GM18526 (cell line): ENCODE results near the gene CEP131.

Experiments used
- POLR2A ChIP-seq: IDR thresholded peaks from 3 replicates; pipeline ENCODE4 v1.6.1; 2011; ENCODE audit not compliant: insufficient read length; ENCODE audit errors: extremely low read depth

The CEP131 gene

DNA sequence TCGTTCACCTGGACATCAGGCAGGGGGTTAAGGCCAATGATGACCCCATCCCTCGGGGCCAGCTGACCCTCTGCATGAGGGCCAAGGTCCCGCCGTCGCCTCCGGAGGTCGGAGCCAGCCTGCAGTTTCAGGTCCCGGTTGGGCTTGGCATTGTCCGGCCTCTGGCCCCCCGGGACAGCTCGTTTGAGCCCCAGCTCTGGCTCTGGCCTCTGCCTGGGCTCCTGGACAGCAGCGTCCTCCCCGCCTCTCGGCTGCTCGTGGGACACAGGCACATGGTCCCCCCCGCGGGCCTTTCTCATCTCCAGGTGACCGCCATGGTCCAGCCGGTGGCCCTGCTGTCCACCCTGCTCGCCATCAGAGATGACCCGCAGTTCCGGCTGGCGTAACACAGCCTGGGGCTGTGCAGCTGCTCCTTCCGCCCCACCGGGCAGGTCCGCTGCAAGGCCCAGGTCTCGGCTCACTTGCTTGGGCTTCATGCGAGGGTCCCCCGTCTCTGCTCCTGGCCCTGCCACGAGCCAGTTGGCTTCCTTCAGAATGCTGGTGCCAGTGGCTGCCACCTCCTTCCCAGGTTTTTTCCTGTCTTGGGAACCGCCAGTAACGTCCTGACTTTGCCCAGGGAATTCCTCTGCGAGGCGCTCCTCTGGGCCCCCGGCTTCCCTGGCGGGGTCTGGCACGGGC lies 23.0 kb upstream of the CEP131 start:
- no peak for TF ChIP-seq POLR2A

DNA sequence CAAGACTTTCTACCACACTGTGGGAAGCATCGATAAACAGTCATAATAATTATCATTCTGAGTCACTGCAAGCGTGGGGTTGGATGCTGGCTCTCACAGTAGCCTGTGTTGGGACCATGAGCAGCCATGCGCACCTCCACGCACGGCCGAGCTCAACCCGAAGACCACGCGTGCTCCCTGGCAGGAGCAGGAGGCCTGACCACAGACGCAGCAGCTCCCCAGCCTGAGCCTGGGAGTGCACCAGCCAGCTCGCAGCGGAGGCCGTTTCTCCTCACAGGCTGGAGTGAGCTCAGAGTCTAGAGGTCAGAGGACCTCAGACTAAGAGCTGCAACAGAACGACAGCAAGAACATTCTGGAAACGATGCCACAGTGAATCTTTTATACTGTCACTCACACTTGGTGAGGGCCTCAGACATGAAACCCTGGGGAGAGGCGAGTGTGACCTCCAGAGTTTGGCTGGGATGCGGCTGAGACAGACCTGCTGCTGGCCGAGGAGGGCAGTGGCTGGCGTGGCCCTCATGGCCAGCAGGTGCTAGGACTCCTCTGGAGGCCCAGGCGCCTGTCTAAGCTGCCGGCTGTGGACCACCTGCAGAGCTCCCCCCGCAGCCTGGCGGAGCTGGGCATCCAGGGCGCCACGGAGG lies 22.4 kb upstream of the CEP131 start:
- TF ChIP-seq POLR2A = peak; percentile 9

GRCh38 chr17:81244358-81245023 lies 21.7 kb upstream of the CEP131 start:
- TF ChIP-seq POLR2A = peak; percentile 11

DNA sequence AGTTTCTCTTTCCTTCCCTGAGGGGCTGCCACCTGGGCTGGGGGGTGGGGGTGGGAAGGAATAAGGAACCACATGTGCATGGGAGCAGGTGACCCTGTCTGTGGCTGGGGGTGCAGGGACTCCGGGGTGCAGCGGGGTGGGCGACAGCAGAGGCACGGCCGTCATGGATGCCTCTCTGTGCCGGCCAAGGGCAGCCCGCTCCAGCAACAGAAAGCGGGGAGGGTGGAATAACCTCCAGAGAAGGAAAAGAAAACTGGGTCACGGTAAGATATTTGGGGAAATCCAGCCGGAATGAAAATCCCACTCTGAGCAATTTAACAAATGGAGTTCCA lies 20.5 kb upstream of the CEP131 start:
- TF ChIP-seq POLR2A = no peak

- no peak for TF ChIP-seq POLR2A
Observed at GRCh38 chr17:81242421-81243332, 19.9 kb upstream of the CEP131 start.

DNA sequence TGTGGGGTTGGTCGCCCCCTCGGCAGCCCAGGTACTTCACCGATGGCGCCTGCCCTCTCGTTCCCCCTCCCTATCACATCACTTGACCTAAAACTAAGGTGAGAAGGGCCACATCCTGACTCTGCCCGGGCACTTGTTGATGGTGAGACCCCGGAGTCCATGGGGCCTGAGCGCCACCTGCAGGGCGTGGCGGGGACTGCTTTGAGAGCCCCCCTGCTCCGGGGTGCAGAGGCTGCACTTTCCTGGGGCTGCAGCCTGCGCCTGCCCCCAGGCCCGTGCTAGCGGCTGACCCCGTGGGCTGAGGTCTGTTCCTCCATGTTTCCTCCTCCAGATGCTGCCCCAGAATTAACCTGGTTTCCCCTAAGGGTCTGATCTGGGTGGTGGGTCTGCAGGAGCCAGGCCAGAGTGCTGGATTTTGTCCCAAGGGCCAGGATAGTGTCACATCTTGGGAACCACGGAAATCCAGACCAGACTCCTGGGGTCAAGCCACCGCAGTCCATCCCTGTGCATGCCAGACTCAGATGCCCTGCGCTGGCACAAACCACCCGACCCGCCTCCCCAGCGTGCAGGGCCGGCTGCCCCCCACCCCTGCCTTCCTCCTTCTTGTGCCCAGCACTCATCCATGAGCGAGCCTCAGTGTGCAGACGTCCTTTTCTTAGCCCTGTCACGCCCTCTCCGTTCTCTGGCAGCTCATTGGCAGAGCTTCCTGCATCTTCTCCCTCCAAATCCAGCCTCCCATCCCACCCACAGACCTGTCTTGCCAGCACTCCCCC lies 19.1 kb upstream of the CEP131 start:
- TF ChIP-seq POLR2A = no peak

- TF ChIP-seq POLR2A = no peak
Observed at GRCh38 chr17:81241203-81241602, 18.4 kb upstream of the CEP131 start.

- no peak for TF ChIP-seq POLR2A
Observed at GRCh38 chr17:81240761-81241160, 18.0 kb upstream of the CEP131 start.

DNA sequence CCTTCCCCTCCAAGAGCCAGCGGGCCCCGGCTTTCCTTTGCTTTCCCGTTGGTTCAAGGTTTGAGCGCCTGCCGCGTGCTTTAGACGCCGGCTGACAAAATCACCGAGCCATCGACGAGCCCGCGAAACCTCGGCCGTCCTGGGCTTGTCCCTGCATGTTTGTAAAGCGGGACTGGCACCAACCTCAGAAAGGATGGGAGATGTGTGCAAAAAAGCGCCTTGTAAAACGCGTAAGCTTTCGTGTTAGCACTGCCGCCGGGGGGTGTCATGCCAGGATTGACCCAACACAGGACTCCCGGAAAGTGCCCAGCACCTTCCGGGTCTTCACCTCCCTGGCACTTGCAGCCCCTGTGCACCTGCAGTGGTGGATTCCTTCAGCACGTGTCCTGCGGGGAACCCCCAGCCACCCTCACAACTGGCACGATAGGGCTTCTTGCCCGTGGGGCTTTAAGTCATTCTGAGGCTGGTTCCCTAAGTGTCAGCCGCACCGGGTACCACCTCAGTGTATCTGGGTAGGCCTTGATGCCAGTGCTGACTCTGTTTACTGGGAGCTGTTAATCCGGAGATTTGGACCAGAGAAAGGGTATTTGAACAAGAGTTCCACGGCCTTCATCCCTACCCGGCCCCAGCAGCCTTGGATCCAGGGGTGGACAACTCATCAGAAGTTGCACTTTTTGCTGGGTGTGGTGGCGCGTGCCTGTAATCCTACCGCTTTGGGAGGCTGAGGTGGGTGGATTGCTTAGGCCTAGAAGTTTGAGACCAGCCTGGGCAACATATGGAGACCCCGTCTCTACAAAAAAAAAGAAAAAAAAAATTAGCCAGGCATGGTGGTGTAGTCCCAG lies 17.2 kb upstream of the CEP131 start:
- TF ChIP-seq POLR2A = peak; percentile 40

GRCh38 chr17:81238815-81239713 lies 16.3 kb upstream of the CEP131 start, which contains the start of the genes NDUFAF8 and TEPSIN:
TSS of gene NDUFAF8 (plus strand) at chr17:81239318. CDS start at chr17:81239364, 46 bp downstream.
TSS of gene TEPSIN (minus strand) at chr17:81239055. CDS start at chr17:81239033, 22 bp downstream.
- peak; percentile 63 for TF ChIP-seq POLR2A

DNA sequence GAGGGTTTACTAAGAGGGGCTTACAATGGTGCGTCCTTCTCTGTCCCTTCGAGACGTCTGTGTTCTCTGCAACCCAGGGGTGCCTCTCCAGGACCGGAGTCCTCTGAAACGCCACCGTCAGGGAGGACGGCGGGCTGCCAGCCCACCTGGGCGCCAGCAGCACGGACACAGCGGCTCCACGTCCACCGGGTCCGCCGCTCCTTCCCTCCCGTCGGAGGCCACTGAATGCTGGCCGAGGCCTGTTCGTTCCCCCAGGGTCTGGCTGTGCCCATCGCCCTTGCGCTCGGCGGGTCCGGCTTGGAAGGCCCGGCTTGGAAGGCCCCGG lies 15.7 kb upstream of the CEP131 start:
- no peak for TF ChIP-seq POLR2A

DNA sequence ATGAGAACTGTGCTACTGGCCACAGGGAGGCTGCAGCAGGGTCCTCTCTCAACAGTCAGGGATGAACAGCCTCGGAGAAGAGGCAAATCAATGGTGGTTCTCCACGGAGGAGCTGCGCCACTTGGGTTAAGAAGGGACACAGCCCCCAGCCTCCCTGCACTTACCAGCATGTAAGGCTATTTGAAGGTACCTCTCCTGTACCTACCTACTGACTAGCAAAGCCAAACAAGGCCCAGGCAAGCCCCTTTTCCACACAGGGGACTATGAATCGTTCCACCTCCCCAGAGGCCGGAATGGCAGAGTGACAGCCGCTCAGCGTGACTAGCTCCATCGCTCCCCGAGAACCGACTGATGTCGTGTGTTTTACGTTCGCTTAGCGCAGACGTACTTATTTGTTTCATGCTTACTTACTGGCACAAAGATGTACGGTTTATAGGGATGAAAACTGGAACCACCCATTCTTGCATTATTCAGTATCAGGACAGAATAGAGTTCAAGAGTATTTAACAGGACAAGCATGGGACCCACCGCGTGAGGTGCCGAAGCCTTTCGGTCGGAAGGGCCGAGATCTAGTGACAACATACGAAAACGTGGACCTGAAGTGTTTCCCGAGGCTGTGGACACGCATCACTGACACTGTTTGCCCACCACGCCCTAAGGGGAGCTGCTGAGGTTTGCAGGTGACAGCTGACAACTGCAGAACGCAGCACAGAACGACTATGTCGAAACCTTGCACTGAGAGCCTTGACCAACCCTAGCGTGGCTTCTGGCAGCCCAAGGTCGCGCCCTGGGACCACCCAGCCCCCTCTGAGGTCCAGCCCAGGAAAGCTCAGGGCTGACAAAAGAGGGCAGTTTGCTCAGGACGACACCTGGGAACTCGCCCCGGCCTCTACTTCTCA lies 15.1 kb upstream of the CEP131 start:
- TF ChIP-seq POLR2A = no peak
